SK-MEL-5 (cell line): ENCODE data around the gene PRM3. TPM values are rescaled to one million over a fixed set of nuclear protein-coding genes. Genes with fewer than 3 reads are reported as not detected.
"Not testable (repeated sequence)": the region's sequence is repeated elsewhere in the genome, so short reads cannot be mapped to it uniquely, and the experiment has no call there.

ENCODE experiments used
- DNase-seq: peaks from one replicate; pipeline ENCODE4 v3.0.0-alpha.2; 2016; ENCODE audit warnings: low read depth, low spot score
- in situ Hi-C: cut with HindIII; loops from 2 replicates; pipeline ENCODE4 v1.10.0; 2016; ENCODE audit warnings: low sequenced_read_pairs, high pct_unique_total_duplicates, low pct_unique_long_range_greater_than_20kb
- total RNA-seq: library from RNA; depleted of rRNA; stranded (reverse); fragments of >200 nt; shearing (Covaris generic); gene quantifications from 2 replicates; pipeline ENCODE4 v1.2.3, GENCODE V29; 2014

Gene PRM3
- total RNA-seq, 1 experiment from 2014 or later = not detected

DNA sequence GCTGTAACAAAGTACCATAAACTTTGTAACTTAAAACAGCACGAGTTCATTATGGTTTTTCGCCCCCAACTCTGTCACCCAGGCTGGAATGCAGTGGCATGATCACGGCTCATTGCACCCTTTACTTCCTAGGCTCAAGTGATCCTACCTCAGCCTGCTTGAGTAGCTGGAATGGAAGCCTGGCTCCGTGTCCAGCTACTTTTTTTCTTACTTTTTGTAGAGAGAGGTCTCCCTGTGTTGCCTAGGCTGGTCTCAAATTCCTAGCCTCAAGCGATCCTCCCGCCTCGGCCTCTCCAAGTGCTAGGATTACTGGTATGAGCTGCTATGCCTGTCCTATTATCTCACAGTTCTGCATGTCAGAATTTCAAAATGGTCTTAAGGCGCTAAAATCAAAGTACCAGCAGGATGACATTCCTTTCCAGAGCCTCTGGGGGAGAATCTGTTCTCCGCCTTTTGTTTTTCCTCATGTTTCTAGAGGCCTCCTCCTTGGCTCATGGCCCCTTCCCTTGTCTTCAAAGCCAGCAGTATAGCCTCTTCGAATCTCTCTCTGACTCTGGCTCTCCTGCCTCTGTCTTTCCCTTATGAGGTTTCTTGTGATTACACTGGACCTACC is 17.8 kb upstream of the PRM3 start:
- in situ Hi-C loops = no loop called here
- no peak for DNase-seq

- no peak for DNase-seq
- in situ Hi-C loops = no loop called here
These were observed 16.9 kb upstream of the PRM3 start for GRCh38 chr16:11290102-11290893.

DNA sequence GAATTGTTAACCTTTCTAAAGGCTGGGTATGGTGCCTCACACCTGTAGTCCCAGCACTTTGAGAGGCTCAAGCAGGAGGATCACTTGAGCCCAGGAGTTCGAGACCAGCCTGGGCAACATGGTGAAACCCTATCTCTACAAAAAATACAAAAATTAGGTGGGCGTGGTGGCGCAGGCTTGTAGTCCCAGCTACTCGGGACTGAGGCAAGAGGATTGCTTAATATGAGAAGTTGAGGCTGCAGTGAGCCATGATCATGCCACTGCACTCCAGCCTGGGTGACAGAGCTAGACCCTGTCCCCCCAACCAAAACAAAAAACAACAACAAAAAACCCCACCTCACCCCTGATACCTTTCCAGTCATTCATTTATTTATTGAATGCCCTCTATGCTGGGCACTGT is 16.3 kb upstream of the PRM3 start:
- in situ Hi-C loops, DNase-seq: not testable (repeated sequence)

DNA sequence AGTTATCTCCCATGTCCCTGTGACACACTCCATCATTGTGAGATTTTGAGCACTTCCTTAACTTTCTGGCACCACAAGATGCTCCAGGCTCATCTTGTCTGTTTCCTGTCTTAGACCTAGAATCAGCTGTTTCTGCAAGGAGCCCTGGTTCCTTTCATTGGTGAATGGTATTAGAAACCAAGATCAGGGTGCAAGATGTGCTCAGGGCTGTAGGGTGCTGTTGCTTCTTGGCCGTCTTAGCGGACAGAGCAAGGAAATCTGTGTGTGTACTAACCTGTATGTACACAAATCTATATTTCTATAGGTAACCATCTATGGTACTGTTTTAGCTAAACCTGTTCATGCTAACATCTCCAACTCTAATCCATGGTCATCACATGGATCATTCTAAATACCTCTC is 15.8 kb upstream of the PRM3 start:
- DNase-seq = no peak
- in situ Hi-C loops = no loop called here

- in situ Hi-C loops = no loop called here
- no peak for DNase-seq
These were observed 12.4 kb upstream of the PRM3 start for GRCh38 chr16:11285842-11286241.

- no peak for DNase-seq
- in situ Hi-C loops = no loop called here
These were observed 10.4 kb upstream of the PRM3 start for GRCh38 chr16:11283820-11284248.

DNA sequence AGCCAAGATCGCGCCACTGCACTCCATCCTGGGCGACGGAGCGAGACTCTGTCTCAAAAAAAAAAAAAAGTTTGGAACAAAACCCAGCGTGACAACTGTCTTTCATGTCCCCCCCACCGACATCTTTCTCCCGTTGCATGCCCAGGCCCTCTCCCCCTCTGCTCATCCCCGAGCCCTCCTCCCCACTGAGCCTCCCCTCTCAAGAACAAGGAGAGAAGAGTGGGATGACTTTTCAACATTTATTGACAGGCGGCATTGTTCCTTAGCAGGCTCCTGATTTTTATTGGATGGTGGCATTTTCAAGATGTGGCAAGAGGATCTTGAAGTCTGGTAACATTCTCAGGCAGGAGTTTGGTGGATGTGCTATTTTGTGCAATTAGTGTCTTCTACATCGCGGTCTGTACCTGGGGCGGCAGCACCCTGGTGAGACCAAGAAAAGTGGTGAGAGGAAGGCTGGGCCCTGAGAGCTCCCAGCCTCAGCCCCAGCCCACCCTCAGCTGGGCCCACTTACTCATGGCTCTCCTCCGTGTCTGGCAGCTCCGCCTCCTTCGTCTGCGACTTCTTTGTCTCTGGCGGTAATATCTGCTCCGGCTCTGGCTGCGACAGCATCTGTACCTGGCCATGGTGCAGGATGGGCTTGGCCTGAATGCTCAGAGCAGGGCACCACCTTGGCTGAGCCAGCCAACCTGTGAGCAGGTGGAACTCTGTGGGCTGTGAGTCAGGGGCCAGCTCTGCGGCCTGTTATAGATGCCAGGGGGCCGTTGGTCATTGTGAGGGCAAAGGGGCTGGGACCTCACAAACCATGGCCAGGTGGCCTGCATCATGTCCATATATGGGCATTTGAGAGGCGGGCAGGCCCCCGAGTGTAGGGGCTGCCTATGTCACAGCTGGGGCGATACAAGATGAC is 7.4 kb upstream of the PRM3 start, which contains the start of gene PRM1:
Gene PRM1 (minus strand): TSS at position 715 of the 907 bp plus-strand sequence. CDS start 92 bp downstream, at position 623.
- in situ Hi-C loops = no loop called here

GRCh38 chr16:11278681-11279628 is 5.5 kb upstream of the PRM3 start:
- in situ Hi-C loops = no loop called here
- no peak for DNase-seq

More for the DNA sequence above, 7.4 kb upstream of the PRM3 start, which contains the start of gene PRM1:
- no peak for DNase-seq

- in situ Hi-C loops = no loop called here
- DNase-seq = no peak
These were observed 4.3 kb upstream of the PRM3 start for GRCh38 chr16:11277607-11278337.

DNA sequence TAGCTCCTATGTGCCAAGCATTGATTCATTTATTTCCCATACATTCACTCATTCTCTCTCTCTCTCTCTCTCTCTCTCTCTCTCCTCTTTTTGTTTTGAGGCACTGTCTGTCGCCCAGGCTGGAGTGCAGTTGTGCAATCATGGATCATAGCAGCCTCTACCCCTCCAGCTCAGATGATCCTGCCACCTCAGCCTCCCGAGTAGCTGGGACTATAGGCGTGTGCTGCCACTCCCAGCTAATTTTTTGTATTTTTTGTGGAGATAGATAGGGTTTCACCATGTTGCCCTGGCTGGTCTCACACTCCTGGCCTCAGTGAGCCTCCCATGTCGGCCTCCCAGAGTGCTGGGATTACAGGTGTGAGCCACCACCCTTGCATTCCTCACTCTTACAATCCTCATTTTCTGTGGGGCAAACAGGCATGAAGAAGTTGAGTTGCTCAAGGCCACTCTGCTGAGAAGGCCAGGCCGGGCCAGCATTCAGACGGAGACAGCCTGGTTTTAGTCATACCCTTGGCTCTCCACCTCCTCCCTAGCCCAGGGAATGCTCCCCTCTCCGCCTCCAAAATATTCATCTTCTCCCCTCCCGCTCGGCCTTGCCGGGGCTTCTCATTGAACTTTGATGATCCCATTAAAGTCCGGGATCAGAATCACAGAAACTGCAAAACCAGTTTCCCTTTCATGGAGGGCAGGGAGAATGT is 3.6 kb upstream of the PRM3 start:
- in situ Hi-C loops = no loop called here
- DNase-seq = no peak

GRCh38 chr16:11276143-11276895 is 2.9 kb upstream of the PRM3 start, which contains the start of gene PRM2:
TSS of gene PRM2 (minus strand) at chr16:11276480. CDS start at chr16:11276370, 110 bp downstream.
- in situ Hi-C loops = no loop called here
- DNase-seq = no peak

DNA sequence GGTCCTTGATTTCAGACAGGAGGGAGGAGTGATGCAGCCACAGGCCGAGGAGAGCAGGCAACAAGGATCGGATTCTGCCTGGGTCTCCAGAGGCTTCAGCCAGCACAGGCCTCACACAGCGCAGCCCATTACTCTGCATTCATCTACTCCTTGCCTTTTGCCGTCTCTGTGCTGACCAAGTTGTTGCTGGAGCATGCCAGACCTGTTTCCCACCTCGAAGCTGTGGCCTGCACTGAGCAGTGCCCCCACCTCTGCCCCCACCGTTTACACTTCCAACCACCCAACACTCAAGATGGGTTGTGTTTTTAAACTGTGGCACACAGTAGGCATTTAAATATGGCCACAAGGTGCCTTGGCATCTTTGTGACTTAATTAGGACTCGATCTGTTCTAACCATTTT is 1.5 kb upstream of the PRM3 start:
- DNase-seq = no peak
- in situ Hi-C loops = no loop called here

DNA sequence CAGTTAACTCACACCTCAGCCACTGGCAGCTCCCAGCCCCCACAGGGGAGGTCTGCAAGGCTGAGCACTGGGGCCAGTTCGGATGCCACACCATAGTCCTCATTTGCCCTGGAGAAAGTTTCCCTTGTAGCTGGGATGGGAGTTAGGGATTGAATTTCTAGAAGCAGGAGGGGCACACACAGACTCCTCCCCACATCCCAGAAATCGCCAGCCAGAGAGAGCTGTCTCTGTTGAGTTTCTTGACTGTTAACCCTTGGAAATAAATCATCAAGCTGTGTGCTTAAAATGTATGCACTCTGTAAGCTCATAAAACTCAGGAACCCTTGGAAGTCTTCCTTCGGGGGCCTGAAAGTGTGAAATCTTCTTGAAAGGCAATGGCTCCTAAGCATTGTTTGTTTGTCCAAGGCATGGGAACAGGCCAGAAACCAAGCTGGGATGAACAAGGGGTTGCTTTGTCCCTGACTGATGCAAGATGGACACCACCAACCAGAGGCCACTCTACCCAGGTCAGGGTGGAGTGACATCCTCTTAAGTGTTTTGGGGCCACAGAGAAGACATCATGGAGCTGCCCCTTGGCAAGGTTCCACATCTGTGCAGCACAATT is 394 bp upstream of the PRM3 start:
- peak; percentile 71 for DNase-seq
- in situ Hi-C loops = no loop called here

GRCh38 chr16:11272484-11272883 is 945 bp downstream of the PRM3 start:
- no peak for DNase-seq
- in situ Hi-C loops = no loop called here

DNA sequence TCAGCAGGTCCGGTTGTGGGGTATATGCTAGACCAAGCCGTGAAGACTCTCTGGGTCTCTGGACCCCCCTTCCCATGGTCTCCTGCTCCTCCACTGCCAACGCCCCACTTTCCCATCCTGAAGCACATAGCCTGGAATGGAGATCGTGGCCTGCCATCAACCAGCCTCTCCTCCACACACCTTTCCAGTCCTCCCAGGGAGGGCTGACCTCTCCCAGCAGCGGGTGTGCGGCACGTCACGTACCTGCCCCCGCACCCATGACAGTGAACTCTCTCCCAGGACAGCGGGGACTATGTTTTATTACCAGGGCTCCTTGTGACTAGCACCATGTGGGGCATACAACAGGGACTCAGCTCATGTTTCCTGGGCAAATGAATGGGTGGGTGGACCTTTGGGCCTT is 1.8 kb downstream of the PRM3 start:
- DNase-seq = no peak
- in situ Hi-C loops = no loop called here
